Epithelial cell of esophagus (primary cell): Measurements from ENCODE around the gene ZNF276.

Experiments
- DNase-seq: peaks from one replicate; pipeline ENCODE4 v3.0.0; 2010; ENCODE audit warnings: low read depth
- H3K4me3 ChIP-seq: 2 replicates; pipeline ENCODE4 v1.5.1; 2011; ENCODE audit warnings: mild to moderate bottlenecking, low read length, control low read depth
- TF ChIP-seq, protein P1 (sequence below): IDR thresholded peaks from 2 replicates; pipeline ENCODE4 v1.5.1; 2011; ENCODE audit warnings: low read depth, mild to moderate bottlenecking, low read length, control low read depth, inconsistent platforms; ENCODE audit not compliant: insufficient read depth; ENCODE audit errors: missing control alignments

The ZNF276 gene

DNA sequence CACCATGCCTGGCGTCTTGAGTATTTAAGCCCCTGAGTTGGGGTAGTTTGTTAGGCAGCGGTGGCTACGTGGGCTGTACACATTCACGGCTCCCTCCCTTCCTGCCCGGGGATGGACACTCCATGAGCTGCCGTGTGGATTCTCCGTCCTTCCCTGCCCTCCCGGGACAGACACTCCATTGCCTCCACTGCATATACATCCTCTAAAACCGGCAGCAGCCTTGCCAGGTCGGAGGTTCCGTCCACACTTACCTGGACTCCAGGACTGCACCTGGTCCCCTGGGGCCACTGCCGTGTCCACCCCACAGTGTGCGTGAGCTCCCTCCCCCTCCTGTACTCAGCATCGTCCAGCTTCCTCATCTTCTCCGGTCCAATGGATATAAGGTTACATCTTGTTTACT, 16.3 kb upstream of the ZNF276 start:
- no peak for DNase-seq
- TF ChIP-seq, protein P1, sequence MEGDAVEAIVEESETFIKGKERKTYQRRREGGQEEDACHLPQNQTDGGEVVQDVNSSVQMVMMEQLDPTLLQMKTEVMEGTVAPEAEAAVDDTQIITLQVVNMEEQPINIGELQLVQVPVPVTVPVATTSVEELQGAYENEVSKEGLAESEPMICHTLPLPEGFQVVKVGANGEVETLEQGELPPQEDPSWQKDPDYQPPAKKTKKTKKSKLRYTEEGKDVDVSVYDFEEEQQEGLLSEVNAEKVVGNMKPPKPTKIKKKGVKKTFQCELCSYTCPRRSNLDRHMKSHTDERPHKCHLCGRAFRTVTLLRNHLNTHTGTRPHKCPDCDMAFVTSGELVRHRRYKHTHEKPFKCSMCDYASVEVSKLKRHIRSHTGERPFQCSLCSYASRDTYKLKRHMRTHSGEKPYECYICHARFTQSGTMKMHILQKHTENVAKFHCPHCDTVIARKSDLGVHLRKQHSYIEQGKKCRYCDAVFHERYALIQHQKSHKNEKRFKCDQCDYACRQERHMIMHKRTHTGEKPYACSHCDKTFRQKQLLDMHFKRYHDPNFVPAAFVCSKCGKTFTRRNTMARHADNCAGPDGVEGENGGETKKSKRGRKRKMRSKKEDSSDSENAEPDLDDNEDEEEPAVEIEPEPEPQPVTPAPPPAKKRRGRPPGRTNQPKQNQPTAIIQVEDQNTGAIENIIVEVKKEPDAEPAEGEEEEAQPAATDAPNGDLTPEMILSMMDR: no peak
- H3K4me3 ChIP-seq: no peak overlapping the region

DNA sequence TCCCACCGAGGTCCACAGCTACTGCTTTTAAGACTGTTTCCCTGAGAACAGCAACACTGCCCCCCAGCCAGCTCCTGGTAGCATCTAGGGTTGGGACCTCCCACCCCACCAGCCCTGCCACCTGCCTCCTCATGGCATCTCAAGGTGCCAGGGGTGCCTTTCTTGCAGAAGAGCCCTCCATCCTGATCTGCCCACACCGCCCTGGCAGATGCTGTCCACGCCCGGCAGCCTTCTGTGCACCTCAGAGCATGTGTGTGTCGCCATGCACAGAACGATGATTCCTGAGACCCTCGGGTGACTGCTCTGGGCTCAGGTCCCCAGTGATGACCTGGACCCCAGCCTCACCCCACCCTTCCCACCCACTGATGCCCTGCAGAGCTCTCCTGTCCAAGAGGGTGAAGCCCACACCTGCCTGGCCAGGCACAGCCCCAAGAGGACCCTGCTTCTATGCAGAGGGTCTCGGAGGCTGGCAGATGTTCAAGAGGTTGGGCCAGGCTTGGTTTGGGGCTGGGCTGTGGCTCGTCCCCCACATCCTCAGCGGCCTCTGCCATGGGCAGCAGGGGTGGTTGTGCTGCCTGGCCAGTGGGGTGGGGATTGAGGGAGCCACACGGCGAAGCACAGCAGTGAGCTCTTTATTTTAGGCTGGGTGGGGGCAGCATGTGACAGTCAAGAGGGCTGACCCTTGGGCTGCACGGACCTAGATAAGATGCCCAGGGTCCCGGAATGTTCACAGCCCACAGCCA, 14.6 kb upstream of the ZNF276 start:
- DNase-seq: no peak
- no peak overlapping the region for H3K4me3 ChIP-seq
- TF ChIP-seq, protein P1: no peak

DNA sequence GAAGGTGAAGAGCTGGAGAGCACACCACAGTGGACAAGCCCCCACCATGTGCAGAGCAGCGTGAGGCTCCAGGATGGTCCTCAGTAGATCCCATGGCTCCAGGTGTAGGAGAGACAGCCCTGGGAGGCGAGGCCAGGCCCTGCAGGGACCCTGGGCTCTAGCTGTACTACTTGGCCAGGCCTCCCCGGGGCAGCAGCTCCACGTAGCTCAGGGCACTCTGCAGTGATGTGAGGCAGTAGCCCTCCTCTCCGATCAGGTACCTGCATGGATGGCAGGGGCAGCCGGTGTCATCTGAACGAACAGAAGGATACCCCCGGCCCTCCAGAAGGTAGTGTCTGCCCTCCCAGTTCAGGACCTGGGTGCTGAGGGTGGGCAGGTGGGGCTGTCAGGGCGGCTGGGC, 13.6 kb upstream of the ZNF276 start:
- TF ChIP-seq, protein P1: no peak
- H3K4me3 ChIP-seq: no peak overlapping the region
- DNase-seq: no peak

DNA sequence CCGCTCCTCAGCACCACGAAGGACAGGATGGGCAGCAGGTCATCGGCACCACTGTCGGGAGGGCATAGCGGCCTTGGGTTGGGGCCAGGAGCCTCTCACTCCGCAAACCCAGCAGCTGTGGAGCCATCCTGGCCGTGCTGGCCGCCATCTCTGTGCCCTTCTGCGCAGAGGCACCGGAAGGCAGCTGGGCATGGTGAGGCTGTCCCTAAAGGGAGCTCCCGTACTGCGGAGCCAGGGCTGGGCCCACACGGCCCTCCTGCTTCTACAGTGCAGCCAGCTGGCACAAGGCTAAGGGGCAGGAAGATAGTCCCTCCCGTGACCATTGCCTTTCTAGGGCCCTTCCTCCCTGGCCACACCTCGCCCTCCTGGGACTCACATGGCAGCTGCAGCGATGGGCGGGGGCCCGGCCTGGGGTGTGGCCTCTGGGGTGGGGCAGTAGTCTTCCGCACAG, 12.8 kb upstream of the ZNF276 start:
- DNase-seq: no peak
- no peak overlapping the region for H3K4me3 ChIP-seq

DNA sequence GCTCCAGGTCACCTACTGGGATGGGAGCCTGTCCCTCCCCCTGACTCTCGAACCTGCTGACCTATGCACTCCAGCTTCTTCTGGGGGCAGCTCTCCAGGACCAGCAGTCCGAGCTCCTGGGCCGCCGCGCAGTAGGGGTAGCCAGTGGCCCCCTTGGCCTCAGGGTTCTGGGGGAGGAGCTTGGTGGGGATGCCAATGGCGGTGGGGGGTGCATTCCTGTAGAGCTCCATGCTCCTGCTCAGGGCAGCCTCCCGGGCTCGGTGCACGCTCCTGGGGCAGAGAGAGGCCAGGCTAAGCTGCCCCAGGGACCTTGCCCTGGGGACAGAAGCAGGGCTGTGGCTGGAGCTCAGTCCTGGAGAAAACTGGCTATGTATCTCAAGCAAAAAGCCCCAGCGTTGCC, 12.2 kb upstream of the ZNF276 start:
- no peak overlapping the region for H3K4me3 ChIP-seq
- DNase-seq: no peak
- TF ChIP-seq, protein P1: no peak

More for the DNA sequence above, 12.8 kb upstream of the ZNF276 start:
- TF ChIP-seq, protein P1: no peak

DNA sequence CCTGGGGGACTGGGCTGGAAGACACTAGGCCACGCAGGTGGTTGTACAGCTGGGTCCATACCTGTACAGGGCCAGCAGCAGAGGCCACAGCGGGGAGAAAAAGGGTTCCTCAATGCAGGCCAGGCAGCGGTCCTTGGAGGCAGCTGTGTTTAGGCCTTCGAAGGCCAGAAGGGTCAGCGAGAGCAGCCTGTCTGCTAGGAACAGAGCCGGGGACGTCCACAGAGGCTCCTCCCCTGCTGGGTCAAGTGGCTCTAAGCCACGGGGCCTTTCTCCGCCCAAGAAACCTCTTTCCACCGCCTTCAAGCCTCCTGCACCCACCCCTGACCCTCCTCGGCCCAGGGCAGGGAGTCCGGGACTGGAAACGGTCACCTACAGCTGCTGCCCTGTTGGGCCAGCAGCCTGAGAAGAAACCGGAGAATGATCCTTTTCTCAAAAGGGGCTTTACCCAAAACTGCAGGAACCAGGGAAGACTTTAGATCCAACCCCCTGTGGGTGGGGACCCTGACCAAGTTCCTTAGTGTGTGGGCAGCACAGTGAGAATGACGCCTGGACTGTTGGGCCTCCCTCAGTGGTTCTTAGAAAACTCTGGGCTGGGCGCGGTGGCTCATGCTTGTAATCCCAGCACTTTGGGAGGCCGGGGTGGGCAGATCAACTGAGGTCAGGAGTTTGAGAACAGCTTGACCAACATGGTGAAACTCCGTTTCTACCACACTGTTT, 11.5 kb upstream of the ZNF276 start:
- TF ChIP-seq, protein P1: no peak
- no peak overlapping the region for H3K4me3 ChIP-seq
- DNase-seq: no peak
